IgD-negative memory B cell (primary cell): ENCODE measurements around the gene SLC51B. TPM values are rescaled to one million over a fixed set of nuclear protein-coding genes. Genes with fewer than 3 reads are reported as not detected.

Experiments used
- H3K27ac Mint-ChIP-seq, 3 donors: one replicate each; pipeline ENCODE4 v1.8.0; 2020 to 2022; ENCODE audit warnings: mild to moderate bottlenecking in 3 of 3, mixed read lengths in 3 of 3, moderate library complexity in 1 of 3
- H3K27me3 Mint-ChIP-seq: one replicate; pipeline ENCODE4 v1.8.0; 2021; ENCODE audit warnings: mixed read lengths
- H3K36me3 Mint-ChIP-seq: one replicate; pipeline ENCODE4 v1.8.0; 2020; ENCODE audit warnings: mild to moderate bottlenecking, mixed read lengths
- H3K4me1 Mint-ChIP-seq, 3 donors: one replicate each; pipeline ENCODE4 v1.8.0; 2020 to 2022; ENCODE audit warnings: mixed read lengths in 3 of 3, mild to moderate bottlenecking in 1 of 3
- H3K4me3 Mint-ChIP-seq, 4 donors: one replicate each; pipeline ENCODE4 v1.8.0; 2020 to 2022; ENCODE audit warnings: mild to moderate bottlenecking in 4 of 4, mixed read lengths in 4 of 4, moderate library complexity in 3 of 4
- H3K9me3 Mint-ChIP-seq, 3 donors: one replicate each; pipeline ENCODE4 v1.8.0; 2020 to 2021; ENCODE audit warnings: mixed read lengths in 3 of 3, mild to moderate bottlenecking in 1 of 3
- polyA plus RNA-seq: library from polyadenylated mRNA; unstranded; fragments of 300-500 nt; fragmentation: Illumina TruSeq; gene quantifications from one replicate; pipeline ENCODE4 v1.2.3, GENCODE V29; 2021

The SLC51B gene
- polyA plus RNA-seq, 1 donor from 2014 or later: not detected

- no peak overlapping the region for H3K27ac Mint-ChIP-seq
- no peaks in the 10 kb centered on the region for H3K9me3 Mint-ChIP-seq
- H3K4me3 Mint-ChIP-seq: no peak overlapping the region
- H3K36me3 Mint-ChIP-seq: no peaks in the 10 kb centered on the region
- H3K4me1 Mint-ChIP-seq: peaks cover 3 to 10% (median 6%) of the 10 kb centered on the region in 3 donors
- H3K27me3 Mint-ChIP-seq: peaks cover 38% of the 10 kb centered on the region
Observed at GRCh38 chr15:65079580-65079979, 34.4 kb downstream of the SLC51B start.

GRCh38 chr15:65081270-65081669 lies 36.1 kb downstream of the SLC51B start:
- H3K4me3 Mint-ChIP-seq: no peak overlapping the region
- peaks cover 3 to 10% (median 6%) of the 10 kb centered on the region in 3 donors for H3K4me1 Mint-ChIP-seq
- H3K9me3 Mint-ChIP-seq: no peaks in the 10 kb centered on the region
- H3K36me3 Mint-ChIP-seq: no peaks in the 10 kb centered on the region
- H3K27ac Mint-ChIP-seq: no peak overlapping the region
- H3K27me3 Mint-ChIP-seq: peaks cover 37% of the 10 kb centered on the region

- H3K36me3 Mint-ChIP-seq: no peaks in the 10 kb centered on the region
- H3K27me3 Mint-ChIP-seq: peaks cover 34% of the 10 kb centered on the region
- H3K4me3 Mint-ChIP-seq: no peak overlapping the region
- H3K9me3 Mint-ChIP-seq: no peaks in the 10 kb centered on the region
- no peak overlapping the region for H3K27ac Mint-ChIP-seq
- H3K4me1 Mint-ChIP-seq: peaks cover 3 to 10% (median 6%) of the 10 kb centered on the region in 3 donors
Observed at GRCh38 chr15:65081758-65082157, 36.6 kb downstream of the SLC51B start.

- Mint-ChIP-seq H3K4me3 (peak overlapping the region in 1 of 4 donors; percentile 59), H3K4me1 (peaks cover 3 to 10% (median 6%) of the 10 kb centered on the region in 3 donors), H3K27ac (no peak overlapping the region), H3K9me3 (no peaks in the 10 kb centered on the region), H3K36me3 (no peaks in the 10 kb centered on the region), H3K27me3 (peaks cover 34% of the 10 kb centered on the region)
Observed at GRCh38 chr15:65082303-65082953, 37.2 kb downstream of the SLC51B start.

GRCh38 chr15:65083262-65083701 lies 38.1 kb downstream of the SLC51B start:
- H3K9me3 Mint-ChIP-seq: no peaks in the 10 kb centered on the region
- H3K36me3 Mint-ChIP-seq: no peaks in the 10 kb centered on the region
- H3K4me1 Mint-ChIP-seq: peaks cover 0 to 7% (median 0%) of the 10 kb centered on the region in 3 donors
- no peak overlapping the region for H3K4me3 Mint-ChIP-seq
- H3K27me3 Mint-ChIP-seq: peaks cover 28% of the 10 kb centered on the region
- no peak overlapping the region for H3K27ac Mint-ChIP-seq

- no peak overlapping the region for H3K4me3 Mint-ChIP-seq
- no peaks in the 10 kb centered on the region for H3K9me3 Mint-ChIP-seq
- peaks cover 26% of the 10 kb centered on the region for H3K27me3 Mint-ChIP-seq
- no peaks in the 10 kb centered on the region for H3K36me3 Mint-ChIP-seq
- peaks cover 0 to 7% (median 0%) of the 10 kb centered on the region in 3 donors for H3K4me1 Mint-ChIP-seq
- no peak overlapping the region for H3K27ac Mint-ChIP-seq
Observed at GRCh38 chr15:65084500-65085206, 39.5 kb downstream of the SLC51B start.

GRCh38 chr15:65085207-65085753 lies 40.1 kb downstream of the SLC51B start:
- no peaks in the 10 kb centered on the region for H3K36me3 Mint-ChIP-seq
- H3K9me3 Mint-ChIP-seq: no peaks in the 10 kb centered on the region
- H3K27me3 Mint-ChIP-seq: peaks cover 26% of the 10 kb centered on the region
- H3K4me1 Mint-ChIP-seq: peaks cover 0 to 7% (median 0%) of the 10 kb centered on the region in 3 donors
- H3K4me3 Mint-ChIP-seq: no peak overlapping the region
- no peak overlapping the region for H3K27ac Mint-ChIP-seq

- peaks cover 0 to 7% (median 0%) of the 10 kb centered on the region in 3 donors for H3K4me1 Mint-ChIP-seq
- no peak overlapping the region for H3K4me3 Mint-ChIP-seq
- no peaks in the 10 kb centered on the region for H3K9me3 Mint-ChIP-seq
- H3K36me3 Mint-ChIP-seq: no peaks in the 10 kb centered on the region
- H3K27ac Mint-ChIP-seq: no peak overlapping the region
- H3K27me3 Mint-ChIP-seq: peaks cover 23% of the 10 kb centered on the region
Observed at GRCh38 chr15:65085990-65086679, 40.9 kb downstream of the SLC51B start.

GRCh38 chr15:65086680-65087111 lies 41.5 kb downstream of the SLC51B start:
- no peaks in the 10 kb centered on the region for H3K9me3 Mint-ChIP-seq
- no peak overlapping the region for H3K27ac Mint-ChIP-seq
- H3K36me3 Mint-ChIP-seq: no peaks in the 10 kb centered on the region
- H3K4me3 Mint-ChIP-seq: no peak overlapping the region
- peaks cover 0 to 7% (median 0%) of the 10 kb centered on the region in 3 donors for H3K4me1 Mint-ChIP-seq
- peaks cover 21% of the 10 kb centered on the region for H3K27me3 Mint-ChIP-seq

GRCh38 chr15:65087411-65087810 lies 42.2 kb downstream of the SLC51B start:
- H3K4me3 Mint-ChIP-seq: no peak overlapping the region
- no peaks in the 10 kb centered on the region for H3K36me3 Mint-ChIP-seq
- H3K4me1 Mint-ChIP-seq: peaks cover 0 to 6% (median 0%) of the 10 kb centered on the region in 3 donors
- no peaks in the 10 kb centered on the region for H3K9me3 Mint-ChIP-seq
- H3K27ac Mint-ChIP-seq: no peak overlapping the region
- peaks cover 14% of the 10 kb centered on the region for H3K27me3 Mint-ChIP-seq

GRCh38 chr15:65087873-65088642 lies 42.9 kb downstream of the SLC51B start:
- H3K9me3 Mint-ChIP-seq: no peaks in the 10 kb centered on the region
- H3K27me3 Mint-ChIP-seq: peaks cover 8% of the 10 kb centered on the region
- H3K36me3 Mint-ChIP-seq: peaks cover 2% of the 10 kb centered on the region
- no peaks in the 10 kb centered on the region for H3K4me1 Mint-ChIP-seq
- no peak overlapping the region for H3K4me3 Mint-ChIP-seq
- peak overlapping the region in 1 of 3 donors; percentile 80 for H3K27ac Mint-ChIP-seq

- Mint-ChIP-seq H3K27me3 (peaks cover 6% of the 10 kb centered on the region), H3K4me1 (no peaks in the 10 kb centered on the region), H3K9me3 (no peaks in the 10 kb centered on the region), H3K27ac (no peak overlapping the region), H3K4me3 (no peak overlapping the region), H3K36me3 (peaks cover 2% of the 10 kb centered on the region)
Observed at GRCh38 chr15:65088643-65089021, 43.4 kb downstream of the SLC51B start.

- H3K36me3 Mint-ChIP-seq: peaks cover 2% of the 10 kb centered on the region
- no peak overlapping the region for H3K4me3 Mint-ChIP-seq
- H3K27me3 Mint-ChIP-seq: peaks cover 2% of the 10 kb centered on the region
- H3K9me3 Mint-ChIP-seq: no peaks in the 10 kb centered on the region
- H3K27ac Mint-ChIP-seq: no peak overlapping the region
- H3K4me1 Mint-ChIP-seq: no peaks in the 10 kb centered on the region
Observed at GRCh38 chr15:65089206-65089824, 44.1 kb downstream of the SLC51B start.
